ENCODE results near the gene ATP2B2. TPM values are rescaled to one million over a fixed set of nuclear protein-coding genes. Genes with fewer than 3 reads are reported as not detected.
A peak's percentile ranks its signal among the peaks of the same experiment; 100 is the strongest.

ATP2B2 gene
- total RNA-seq, 4 donors from 2014 or later: 0.09 to 0.12 TPM; not detected in 2

- DNase-seq (ENCODE audit: low spot score) (no peak), ATAC-seq (ENCODE audit: low FRiP score) (no peak)
- no peak for TF ChIP-seq CTCF (IDR thresholded peaks at IDR 0.05)
Measured at GRCh38 chr3:10329495-10330015, 175.8 kb downstream of the ATP2B2 start.

- DNase-seq (ENCODE audit: low spot score) (no peak), ATAC-seq (ENCODE audit: low FRiP score) (no peak)
- no peak for TF ChIP-seq CTCF (IDR thresholded peaks at IDR 0.05)
Measured at GRCh38 chr3:10328460-10329071, 176.8 kb downstream of the ATP2B2 start.

GRCh38 chr3:10327592-10327991 lies 177.8 kb downstream of the ATP2B2 start:
- ATAC-seq (ENCODE audit: low FRiP score) (no peak), DNase-seq (ENCODE audit: low spot score) (no peak)
- no peak for TF ChIP-seq CTCF (IDR thresholded peaks at IDR 0.05)

GRCh38 chr3:10322352-10322710 lies 183.1 kb downstream of the ATP2B2 start:
- TF ChIP-seq CTCF (IDR thresholded peaks at IDR 0.05): no peak
- no peak for DNase-seq (ENCODE audit: low spot score)
- ATAC-seq (ENCODE audit: low FRiP score): no peak

GRCh38 chr3:10321630-10322351 lies 183.6 kb downstream of the ATP2B2 start:
- no peak for TF ChIP-seq CTCF (IDR thresholded peaks at IDR 0.05)
- ATAC-seq (ENCODE audit: low FRiP score) (no peak), DNase-seq (ENCODE audit: low spot score) (no peak)

GRCh38 chr3:10320320-10320677 lies 185.1 kb downstream of the ATP2B2 start:
- no peak for TF ChIP-seq CTCF (IDR thresholded peaks at IDR 0.05)
- peak; percentile 5 for ATAC-seq (ENCODE audit: low FRiP score)

GRCh38 chr3:10319804-10320203 lies 185.6 kb downstream of the ATP2B2 start:
- no peak for DNase-seq (ENCODE audit: low spot score)
- no peak for ATAC-seq (ENCODE audit: low FRiP score)
- TF ChIP-seq CTCF (IDR thresholded peaks at IDR 0.05): no peak

More at GRCh38 chr3:10320320-10320677, 185.1 kb downstream of the ATP2B2 start:
- no peak for DNase-seq (ENCODE audit: low spot score)
